Measurements from ENCODE around the gene TMEM131L.
"Not testable (repeated sequence)": the region's sequence is repeated elsewhere in the genome, so short reads cannot be mapped to it uniquely, and the experiment has no call there.

TMEM131L gene

GRCh38 chr4:153461549-153461948 lies 4.6 kb upstream of the TMEM131L start:
- H3K9me3 Mint-ChIP-seq; H3K4me3 Mint-ChIP-seq; H3K27ac Mint-ChIP-seq; H3K36me3 Mint-ChIP-seq (ENCODE audit: low read depth); DNase-seq (ENCODE audit: low spot score); H3K27me3 Mint-ChIP-seq (ENCODE audit: low read depth): not testable (repeated sequence)
- H3K4me1 Mint-ChIP-seq (ENCODE audit: low read depth): peaks cover 18% of the 10 kb centered on the region

GRCh38 chr4:153464068-153464467 lies 2.1 kb upstream of the TMEM131L start:
- Mint-ChIP-seq H3K27ac (no peak overlapping the region), H3K36me3 (ENCODE audit: low read depth) (peaks cover 6% of the 10 kb centered on the region), H3K9me3 (no peaks in the 10 kb centered on the region), H3K4me3 (no peak overlapping the region), H3K4me1 (ENCODE audit: low read depth) (peaks cover 32% of the 10 kb centered on the region), H3K27me3 (ENCODE audit: low read depth) (no peaks in the 10 kb centered on the region)
- DNase-seq (ENCODE audit: low spot score): no peak

- Mint-ChIP-seq H3K9me3 (no peaks in the 10 kb centered on the region), H3K4me1 (ENCODE audit: low read depth) (peaks cover 38% of the 10 kb centered on the region), H3K27me3 (ENCODE audit: low read depth) (no peaks in the 10 kb centered on the region), H3K36me3 (ENCODE audit: low read depth) (peaks cover 11% of the 10 kb centered on the region), H3K4me3 (peak overlapping the region; percentile 81), H3K27ac (peak overlapping the region; percentile 83)
- no peak for DNase-seq (ENCODE audit: low spot score)
Observed at GRCh38 chr4:153465140-153465539, 1.0 kb upstream of the TMEM131L start.

- peaks cover 13% of the 10 kb centered on the region for H3K36me3 Mint-ChIP-seq (ENCODE audit: low read depth)
- DNase-seq (ENCODE audit: low spot score): peak; percentile 23
- peak overlapping the region; percentile 83 for H3K27ac Mint-ChIP-seq
- H3K9me3 Mint-ChIP-seq: no peaks in the 10 kb centered on the region
- no peaks in the 10 kb centered on the region for H3K27me3 Mint-ChIP-seq (ENCODE audit: low read depth)
- peak overlapping the region; percentile 81 for H3K4me3 Mint-ChIP-seq
- H3K4me1 Mint-ChIP-seq (ENCODE audit: low read depth): peaks cover 42% of the 10 kb centered on the region
Observed at GRCh38 chr4:153465615-153466080, 512 bp upstream of the TMEM131L start.

GRCh38 chr4:153466949-153467896 lies 1.1 kb downstream of the TMEM131L start:
- Mint-ChIP-seq H3K27ac (peak overlapping the region; percentile 91), H3K9me3 (no peaks in the 10 kb centered on the region), H3K4me3 (peak overlapping the region; percentile 93), H3K27me3 (ENCODE audit: low read depth) (no peaks in the 10 kb centered on the region), H3K36me3 (ENCODE audit: low read depth) (peaks cover 28% of the 10 kb centered on the region), H3K4me1 (ENCODE audit: low read depth) (peaks cover 57% of the 10 kb centered on the region)
- DNase-seq (ENCODE audit: low spot score): peak; percentile 51

GRCh38 chr4:153467897-153468262 lies 1.7 kb downstream of the TMEM131L start:
- Mint-ChIP-seq H3K4me3 (peak overlapping the region; percentile 93), H3K27me3 (ENCODE audit: low read depth) (no peaks in the 10 kb centered on the region), H3K4me1 (ENCODE audit: low read depth) (peaks cover 62% of the 10 kb centered on the region), H3K27ac (peak overlapping the region; percentile 91), H3K36me3 (ENCODE audit: low read depth) (peaks cover 31% of the 10 kb centered on the region), H3K9me3 (no peaks in the 10 kb centered on the region)
- DNase-seq (ENCODE audit: low spot score): no peak

- Mint-ChIP-seq H3K36me3 (ENCODE audit: low read depth) (peaks cover 36% of the 10 kb centered on the region), H3K4me3 (peak overlapping the region; percentile 93), H3K4me1 (ENCODE audit: low read depth) (peaks cover 67% of the 10 kb centered on the region), H3K9me3 (no peaks in the 10 kb centered on the region), H3K27ac (peak overlapping the region; percentile 91), H3K27me3 (ENCODE audit: low read depth) (no peaks in the 10 kb centered on the region)
- no peak for DNase-seq (ENCODE audit: low spot score)
Observed at GRCh38 chr4:153468587-153468986, 2.4 kb downstream of the TMEM131L start.

GRCh38 chr4:153469031-153469430 lies 2.9 kb downstream of the TMEM131L start:
- peaks cover 67% of the 10 kb centered on the region for H3K4me1 Mint-ChIP-seq (ENCODE audit: low read depth)
- H3K27ac Mint-ChIP-seq: peak overlapping the region; percentile 91
- peaks cover 38% of the 10 kb centered on the region for H3K36me3 Mint-ChIP-seq (ENCODE audit: low read depth)
- H3K9me3 Mint-ChIP-seq: no peaks in the 10 kb centered on the region
- H3K4me3 Mint-ChIP-seq: peak overlapping the region; percentile 93
- no peaks in the 10 kb centered on the region for H3K27me3 Mint-ChIP-seq (ENCODE audit: low read depth)
- no peak for DNase-seq (ENCODE audit: low spot score)

- not testable (repeated sequence) for H3K9me3 Mint-ChIP-seq; DNase-seq (ENCODE audit: low spot score); H3K27me3 Mint-ChIP-seq (ENCODE audit: low read depth)
- Mint-ChIP-seq H3K4me3 (peak overlapping the region; percentile 93), H3K36me3 (ENCODE audit: low read depth) (peaks cover 51% of the 10 kb centered on the region), H3K27ac (peak overlapping the region; percentile 79), H3K4me1 (ENCODE audit: low read depth) (peaks cover 62% of the 10 kb centered on the region)
Observed at GRCh38 chr4:153471071-153471697, 5.0 kb downstream of the TMEM131L start.

GRCh38 chr4:153471698-153472093 lies 5.5 kb downstream of the TMEM131L start:
- Mint-ChIP-seq H3K36me3 (ENCODE audit: low read depth) (peaks cover 51% of the 10 kb centered on the region), H3K27ac (peak overlapping the region; percentile 79), H3K4me1 (ENCODE audit: low read depth) (peaks cover 62% of the 10 kb centered on the region), H3K9me3 (no peaks in the 10 kb centered on the region), H3K4me3 (peak overlapping the region; percentile 93), H3K27me3 (ENCODE audit: low read depth) (no peaks in the 10 kb centered on the region)
- no peak for DNase-seq (ENCODE audit: low spot score)

GRCh38 chr4:153472122-153473037 lies 6.2 kb downstream of the TMEM131L start:
- peak overlapping the region; percentile 93 for H3K4me3 Mint-ChIP-seq
- peaks cover 58% of the 10 kb centered on the region for H3K36me3 Mint-ChIP-seq (ENCODE audit: low read depth)
- H3K4me1 Mint-ChIP-seq (ENCODE audit: low read depth): peaks cover 68% of the 10 kb centered on the region

GRCh38 chr4:153474251-153474650 lies 8.1 kb downstream of the TMEM131L start:
- no peak overlapping the region for H3K27ac Mint-ChIP-seq

More at GRCh38 chr4:153472122-153473037, 6.2 kb downstream of the TMEM131L start:
- Mint-ChIP-seq H3K27me3 (ENCODE audit: low read depth) (no peaks in the 10 kb centered on the region), H3K27ac (peak overlapping the region; percentile 79), H3K9me3 (no peaks in the 10 kb centered on the region)
- DNase-seq (ENCODE audit: low spot score): no peak

GRCh38 chr4:153476829-153477574 lies 10.8 kb downstream of the TMEM131L start:
- H3K4me3 Mint-ChIP-seq: no peak overlapping the region
- no peak for DNase-seq (ENCODE audit: low spot score)
- H3K27ac Mint-ChIP-seq: no peak overlapping the region
- no peaks in the 10 kb centered on the region for H3K9me3 Mint-ChIP-seq
- peaks cover 49% of the 10 kb centered on the region for H3K36me3 Mint-ChIP-seq (ENCODE audit: low read depth)
- peaks cover 49% of the 10 kb centered on the region for H3K4me1 Mint-ChIP-seq (ENCODE audit: low read depth)
- H3K27me3 Mint-ChIP-seq (ENCODE audit: low read depth): no peaks in the 10 kb centered on the region

More at GRCh38 chr4:153474251-153474650, 8.1 kb downstream of the TMEM131L start:
- no peak for DNase-seq (ENCODE audit: low spot score)
- H3K36me3 Mint-ChIP-seq (ENCODE audit: low read depth): peaks cover 54% of the 10 kb centered on the region
- H3K27me3 Mint-ChIP-seq (ENCODE audit: low read depth): no peaks in the 10 kb centered on the region
- H3K4me3 Mint-ChIP-seq: no peak overlapping the region
- H3K4me1 Mint-ChIP-seq (ENCODE audit: low read depth): peaks cover 60% of the 10 kb centered on the region
- H3K9me3 Mint-ChIP-seq: no peaks in the 10 kb centered on the region

All from T-helper 2 cell treated with Interferon-gamma antibody and Interleukin-4, amounts not matched to agents 5 μg/mL and 100 μg/mL, for 36 hours (primary cell).